NCI-H446 (cell line): Measurements from ENCODE around the gene LETM1.
A peak's percentile ranks its signal among the peaks of the same experiment; 100 is the strongest.

Source experiments
- DNase-seq, 2 experiments: peaks; one replicate each; lab custom pipeline; 2025; lab: John Stamatoyannopoulos, UW

LETM1 gene

GRCh38 chr4:1795299-1796195, 60.4 kb downstream of the LETM1 start:
- no peak for DNase-seq

GRCh38 chr4:1794809-1795298, 61.1 kb downstream of the LETM1 start:
- DNase-seq = no peak

DNA sequence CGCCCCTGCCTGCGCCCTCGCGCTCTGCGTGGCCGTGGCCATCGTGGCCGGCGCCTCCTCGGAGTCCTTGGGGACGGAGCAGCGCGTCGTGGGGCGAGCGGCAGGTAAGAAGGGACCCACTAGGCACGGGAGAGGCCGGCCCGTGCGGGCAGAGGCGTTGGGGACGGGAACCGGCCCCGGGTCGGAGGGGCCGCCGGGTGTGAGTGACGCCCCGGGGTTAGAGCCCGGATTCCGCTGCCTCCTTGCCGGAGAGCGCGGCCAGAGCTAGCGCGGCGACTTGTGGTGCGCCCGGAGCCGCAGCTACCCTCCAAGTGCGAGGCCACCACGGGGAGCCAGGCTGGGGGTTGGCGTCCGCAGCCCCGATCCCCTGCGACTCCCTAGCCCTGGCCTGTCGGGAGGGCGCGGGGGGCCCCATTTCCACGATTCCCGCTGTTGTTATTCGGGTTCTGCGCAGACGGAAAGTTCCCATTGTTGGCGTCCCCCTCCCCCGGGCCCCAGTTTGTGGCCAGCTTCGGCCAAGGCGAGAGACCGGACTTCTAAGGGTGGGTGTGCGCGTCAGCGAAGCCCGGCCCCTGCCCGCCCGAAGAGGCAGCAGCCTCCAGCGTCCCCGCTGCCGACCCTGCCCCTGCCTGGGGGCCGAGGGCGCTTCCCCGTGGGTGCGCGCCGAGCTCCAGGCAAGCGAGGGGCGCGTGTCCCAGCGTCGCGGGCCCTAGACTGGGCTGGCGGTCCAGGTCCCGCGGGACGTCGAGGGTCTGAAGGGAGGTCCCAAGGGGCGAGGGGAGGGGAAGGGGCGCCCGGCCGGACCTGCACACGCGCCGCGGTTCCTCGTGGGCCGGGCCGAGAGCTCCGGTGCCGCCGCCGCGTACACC, 61.8 kb downstream of the LETM1 start:
- DNase-seq = no peak

- DNase-seq = no peak
Observed at GRCh38 chr4:1793496-1793840, 62.5 kb downstream of the LETM1 start.

DNA sequence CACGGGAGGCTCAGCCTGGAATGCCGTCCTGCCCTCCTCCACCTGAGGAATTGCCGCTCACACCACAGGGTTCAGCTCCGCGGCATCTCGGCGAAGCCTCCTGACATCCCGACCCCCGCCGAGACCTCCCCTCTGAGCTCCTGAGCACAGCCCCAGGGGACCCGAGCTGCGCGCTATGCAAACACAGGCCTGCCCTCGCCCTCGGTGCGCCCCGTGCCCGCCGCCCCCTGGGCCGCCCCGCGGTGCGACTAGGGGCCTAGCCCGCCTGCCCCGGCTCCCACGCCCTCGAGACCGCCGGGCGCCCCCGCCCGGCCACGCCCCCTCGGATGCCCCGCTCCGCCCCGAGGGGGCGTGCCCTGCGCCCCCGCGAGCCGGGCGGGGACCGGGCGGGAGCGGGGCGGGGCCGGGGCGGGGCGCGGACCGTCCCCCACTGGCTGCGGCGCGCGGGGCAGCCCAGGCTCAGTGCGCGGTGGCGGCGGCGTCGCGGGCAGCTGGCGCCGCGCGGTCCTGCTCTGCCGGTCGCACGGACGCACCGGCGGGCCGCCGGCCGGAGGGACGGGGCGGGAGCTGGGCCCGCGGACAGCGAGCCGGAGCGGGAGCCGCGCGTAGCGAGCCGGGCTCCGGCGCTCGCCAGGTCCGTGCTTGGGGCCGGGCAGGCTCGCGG, 63.0 kb downstream of the LETM1 start, which contains the start of gene FGFR3:
Gene FGFR3, plus strand, starts transcription at position 462 of the 664 bp plus-strand sequence. CDS start 642 bp downstream, outside the sequence.
- peak in 1 of 2 experiments; percentile 49 for DNase-seq

- DNase-seq = no peak
Observed at GRCh38 chr4:1792158-1792831, 63.7 kb downstream of the LETM1 start.

- DNase-seq = no peak
Observed at GRCh38 chr4:1790005-1790404, 66.0 kb downstream of the LETM1 start.

DNA sequence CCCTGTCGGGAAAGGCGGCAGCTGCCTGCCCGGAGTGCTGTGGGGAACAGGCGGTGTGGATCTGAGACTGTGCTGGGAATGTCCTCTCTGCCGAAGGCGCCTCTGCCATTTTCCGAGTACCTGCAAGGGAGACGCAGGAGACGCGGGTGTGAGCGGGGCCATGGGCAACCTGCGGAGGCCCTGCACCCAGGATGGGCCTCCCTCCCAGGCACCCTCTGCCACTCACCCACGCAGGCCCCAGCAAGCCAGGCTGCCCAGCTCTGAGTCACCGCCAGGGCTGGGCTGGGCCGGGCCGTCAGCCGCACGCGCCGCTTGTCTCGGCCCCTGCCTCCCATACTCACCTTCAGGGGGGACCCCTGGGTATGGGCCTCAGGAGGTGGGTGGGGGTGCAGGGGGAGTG, 66.4 kb downstream of the LETM1 start:
- DNase-seq = no peak

GRCh38 chr4:1788254-1788973, 67.5 kb downstream of the LETM1 start:
- DNase-seq = no peak

DNA sequence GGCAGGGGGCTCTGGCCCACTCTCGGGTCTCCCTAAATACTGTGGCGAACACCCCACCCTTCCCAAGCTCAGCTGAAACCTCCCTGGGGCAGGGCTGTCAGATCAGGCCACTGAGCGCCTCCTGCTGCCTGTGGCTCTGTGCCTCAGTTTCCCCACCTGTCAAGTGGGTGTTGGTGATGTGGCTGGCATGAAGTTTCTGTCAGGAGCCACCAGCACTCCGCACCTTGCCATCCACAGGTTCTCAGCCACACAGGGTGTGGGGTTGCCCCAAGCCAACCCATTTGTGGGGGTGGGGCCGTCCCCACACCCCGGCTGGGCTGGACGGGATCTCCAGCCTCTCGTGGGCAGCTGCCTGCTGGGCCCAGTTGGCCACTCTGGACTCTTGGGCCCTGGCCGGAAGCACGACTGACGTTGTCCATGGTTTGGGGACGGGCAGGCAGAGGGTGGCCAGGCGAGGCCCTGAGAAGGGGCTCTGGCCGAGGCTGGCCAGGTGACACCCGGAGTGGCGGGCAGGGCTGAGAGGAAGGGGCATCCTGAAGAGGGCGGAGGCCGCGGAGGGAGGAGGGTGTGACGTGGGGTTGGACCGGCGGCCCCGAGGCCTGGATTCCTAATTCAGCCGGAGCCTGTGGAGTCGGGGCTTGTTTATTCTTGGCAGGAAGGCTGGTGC, 68.4 kb downstream of the LETM1 start:
- DNase-seq = no peak

DNA sequence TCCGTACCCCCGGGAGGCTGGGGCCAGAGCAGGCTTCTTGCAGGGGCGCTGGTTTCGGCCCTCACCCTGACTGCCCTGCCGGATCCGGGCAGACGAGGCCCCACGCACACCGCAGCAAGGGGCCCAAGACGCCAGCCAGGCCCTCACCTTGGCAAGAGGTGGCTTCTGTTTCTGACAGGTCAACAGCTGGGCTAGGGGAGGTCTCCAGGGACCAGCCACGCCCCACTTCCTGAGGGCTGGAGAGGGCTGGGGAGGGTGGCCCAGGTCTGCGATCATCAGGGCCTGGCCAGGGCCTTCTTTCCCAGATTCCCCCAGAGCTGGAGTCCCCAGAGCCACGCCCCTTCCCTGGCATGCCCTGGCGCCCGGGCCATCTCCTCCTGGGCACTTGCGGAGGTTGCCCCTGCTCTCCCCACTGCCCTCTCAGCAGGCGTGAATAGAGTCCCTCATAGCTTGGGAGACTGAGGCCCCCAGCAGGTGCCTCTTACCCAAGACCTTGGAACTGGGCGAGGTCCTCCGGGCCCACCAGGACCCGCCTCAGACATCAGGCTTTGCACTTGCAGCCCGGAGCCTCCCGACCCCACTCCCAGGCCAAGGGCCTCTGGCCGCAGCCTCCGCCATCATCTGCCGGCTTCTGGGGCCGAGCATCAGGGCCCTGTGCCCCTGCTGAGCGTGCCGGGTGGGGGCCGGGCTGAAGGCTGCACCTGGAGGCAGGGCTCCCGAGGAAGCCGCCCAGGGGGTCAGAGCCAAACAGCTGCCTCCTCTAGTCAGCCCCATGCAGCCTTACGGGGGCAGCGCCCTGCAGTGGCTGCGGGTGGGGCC, 69.2 kb downstream of the LETM1 start:
- DNase-seq = no peak

GRCh38 chr4:1785592-1785991, 70.4 kb downstream of the LETM1 start:
- DNase-seq = no peak

- DNase-seq = no peak
Observed at GRCh38 chr4:1784789-1785591, 71.0 kb downstream of the LETM1 start.

- no peak for DNase-seq
Observed at GRCh38 chr4:1784395-1784788, 71.6 kb downstream of the LETM1 start.

- no peak for DNase-seq
Observed at GRCh38 chr4:1783970-1784369, 72.0 kb downstream of the LETM1 start.

DNA sequence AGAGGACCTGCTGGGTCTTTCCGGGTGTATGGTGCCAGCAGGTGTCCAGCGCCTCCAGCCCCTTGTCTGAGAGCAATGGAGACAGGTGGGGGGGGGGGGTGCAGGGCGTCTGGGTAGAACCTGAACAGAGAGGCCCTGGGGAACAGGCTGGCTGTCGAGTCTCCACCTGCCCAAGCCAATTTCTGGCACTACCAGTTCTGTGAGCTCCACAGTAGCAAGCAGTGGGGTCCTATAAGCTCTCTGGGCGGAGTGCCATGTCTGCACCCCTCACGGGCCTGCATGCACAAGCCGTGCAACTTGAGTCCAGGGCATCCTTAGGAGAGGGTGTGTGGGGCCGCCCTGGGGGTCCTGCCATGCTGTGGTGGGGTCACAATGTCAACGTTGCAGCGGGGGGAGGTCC, 72.9 kb downstream of the LETM1 start:
- DNase-seq = no peak

GRCh38 chr4:1780435-1780834, 75.5 kb downstream of the LETM1 start:
- DNase-seq = no peak

DNA sequence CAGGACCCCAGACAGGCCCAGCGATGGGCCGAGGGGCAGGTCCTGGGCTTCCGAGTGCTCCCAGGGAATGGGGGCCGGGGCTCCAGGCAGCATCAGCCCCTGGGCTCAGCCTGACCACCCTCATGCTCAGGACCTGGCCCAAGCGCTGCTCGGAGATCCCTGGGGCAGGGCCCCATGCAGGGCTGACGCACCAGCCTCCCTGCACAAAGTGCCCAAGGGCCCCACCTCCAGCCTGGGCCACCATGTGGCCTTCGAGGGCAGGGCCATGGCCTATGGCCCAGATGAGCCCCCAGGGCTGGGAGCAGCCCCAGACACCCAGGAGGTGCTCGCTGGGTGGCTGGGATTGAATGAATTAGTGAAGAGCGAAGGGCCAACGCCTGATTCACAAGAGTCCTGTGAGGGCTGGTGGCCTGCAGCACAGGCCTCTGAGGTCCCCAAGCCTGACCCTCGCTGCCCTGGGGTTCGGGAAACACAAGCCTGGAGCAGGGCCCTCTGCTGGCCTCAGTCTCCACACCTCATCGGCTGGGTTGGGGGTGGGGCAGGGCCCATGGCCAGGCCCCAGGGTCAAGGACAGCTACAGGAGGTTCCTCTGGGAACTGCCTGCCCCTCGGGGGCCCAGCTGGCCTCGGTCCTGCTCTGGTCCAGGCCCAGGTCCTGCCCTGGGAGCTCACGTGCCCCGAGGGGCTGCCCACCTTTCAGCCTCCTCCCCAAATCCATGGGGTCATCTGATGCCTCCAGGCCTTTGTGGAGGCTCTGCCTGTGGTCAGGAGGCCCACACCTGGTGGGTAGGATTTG, 76.2 kb downstream of the LETM1 start:
- no peak for DNase-seq
